ENCODE measurements around the gene FMNL2. TPM values are rescaled to one million over a fixed set of nuclear protein-coding genes. Genes with fewer than 3 reads are reported as not detected.

Gene FMNL2
- total RNA-seq, 1 donor from 2014 or later: 34.3 TPM

GRCh38 chr2:152618193-152618564, 283.2 kb downstream of the FMNL2 start:
- no peaks in the 10 kb centered on the region for H3K27me3 ChIP-seq (ENCODE audit: insufficient read depth, low read length)
- H3K36me3 ChIP-seq (ENCODE audit: insufficient read depth, low read length): peaks cover 12% of the 10 kb centered on the region
- DNase-seq (ENCODE audit: low read depth) (peak; percentile 43), FAIRE-seq (no peak)
- no peak overlapping the region for H3K4me3 ChIP-seq (ENCODE audit: insufficient read depth, low read depth, low read length)
- peak overlapping the region; percentile 15 for H3K27ac ChIP-seq (ENCODE audit: low read depth, low read length)
- Mint-ChIP-seq H3K9me3 (ENCODE audit: unreplicated experiment) (no peaks in the 10 kb centered on the region), H3K27me3 (ENCODE audit: low read depth, unreplicated experiment) (no peaks in the 10 kb centered on the region), H3K4me3 (ENCODE audit: unreplicated experiment) (no peak overlapping the region), H3K36me3 (ENCODE audit: low read depth, unreplicated experiment) (peaks cover 23% of the 10 kb centered on the region), H3K4me1 (ENCODE audit: low read depth, unreplicated experiment) (peaks cover 10% of the 10 kb centered on the region), H3K27ac (ENCODE audit: unreplicated experiment) (no peak overlapping the region)
- H2AFZ ChIP-seq (ENCODE audit: low read depth, low read length): no peak overlapping the region
- H3K9ac ChIP-seq (ENCODE audit: low read length): no peak overlapping the region
- peaks cover 11% of the 10 kb centered on the region for H3K4me1 ChIP-seq (ENCODE audit: insufficient read depth, low read length)
- TF ChIP-seq EZH2 (IDR thresholded peaks at IDR 0.05; ENCODE audit: insufficient read depth, low read length): no peak
- TF ChIP-seq, protein P1, sequence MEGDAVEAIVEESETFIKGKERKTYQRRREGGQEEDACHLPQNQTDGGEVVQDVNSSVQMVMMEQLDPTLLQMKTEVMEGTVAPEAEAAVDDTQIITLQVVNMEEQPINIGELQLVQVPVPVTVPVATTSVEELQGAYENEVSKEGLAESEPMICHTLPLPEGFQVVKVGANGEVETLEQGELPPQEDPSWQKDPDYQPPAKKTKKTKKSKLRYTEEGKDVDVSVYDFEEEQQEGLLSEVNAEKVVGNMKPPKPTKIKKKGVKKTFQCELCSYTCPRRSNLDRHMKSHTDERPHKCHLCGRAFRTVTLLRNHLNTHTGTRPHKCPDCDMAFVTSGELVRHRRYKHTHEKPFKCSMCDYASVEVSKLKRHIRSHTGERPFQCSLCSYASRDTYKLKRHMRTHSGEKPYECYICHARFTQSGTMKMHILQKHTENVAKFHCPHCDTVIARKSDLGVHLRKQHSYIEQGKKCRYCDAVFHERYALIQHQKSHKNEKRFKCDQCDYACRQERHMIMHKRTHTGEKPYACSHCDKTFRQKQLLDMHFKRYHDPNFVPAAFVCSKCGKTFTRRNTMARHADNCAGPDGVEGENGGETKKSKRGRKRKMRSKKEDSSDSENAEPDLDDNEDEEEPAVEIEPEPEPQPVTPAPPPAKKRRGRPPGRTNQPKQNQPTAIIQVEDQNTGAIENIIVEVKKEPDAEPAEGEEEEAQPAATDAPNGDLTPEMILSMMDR (IDR thresholded peaks at IDR 0.05; ENCODE audit: insufficient read depth, low read depth, low read length): no peak
- no peaks in the 10 kb centered on the region for H3K79me2 ChIP-seq (ENCODE audit: insufficient read depth, low read length)
- no peaks in the 10 kb centered on the region for H3K9me3 ChIP-seq (ENCODE audit: insufficient read depth, low read depth, low read length)
- peak overlapping the region; percentile 3 for H3K4me2 ChIP-seq (ENCODE audit: low read length)
- no peaks in the 10 kb centered on the region for H4K20me1 ChIP-seq (ENCODE audit: insufficient read depth, low read length)

DNA sequence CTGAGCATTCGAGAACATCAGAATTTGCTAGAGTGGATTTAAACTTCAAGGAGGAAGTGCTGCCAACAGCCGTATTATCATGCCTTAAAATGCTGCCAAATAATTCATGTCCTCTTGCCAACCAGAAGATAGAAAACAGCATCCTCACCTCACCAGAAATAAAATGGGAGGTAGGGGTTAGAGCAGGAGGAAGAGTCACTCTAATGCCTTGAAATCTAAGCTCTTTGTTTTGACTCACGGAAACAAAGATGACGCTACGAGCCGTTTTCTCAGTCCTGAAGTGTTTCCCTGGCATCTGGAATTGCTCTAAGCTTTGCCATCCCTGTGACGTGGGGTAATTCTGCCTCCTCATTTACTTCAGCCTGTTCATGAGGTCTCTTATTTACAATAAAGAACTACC, 285.2 kb downstream of the FMNL2 start:
- Histone ChIP-seq H3K9me3 (ENCODE audit: insufficient read depth, low read depth, low read length) (no peaks in the 10 kb centered on the region), H4K20me1 (ENCODE audit: insufficient read depth, low read length) (no peaks in the 10 kb centered on the region), H2AFZ (ENCODE audit: low read depth, low read length) (no peak overlapping the region), H3K27ac (ENCODE audit: low read depth, low read length) (no peak overlapping the region), H3K27me3 (ENCODE audit: insufficient read depth, low read length) (no peaks in the 10 kb centered on the region), H3K4me1 (ENCODE audit: insufficient read depth, low read length) (peaks cover 4% of the 10 kb centered on the region), H3K4me2 (ENCODE audit: low read length) (no peak overlapping the region), H3K9ac (ENCODE audit: low read length) (no peak overlapping the region), H3K36me3 (ENCODE audit: insufficient read depth, low read length) (peaks cover 12% of the 10 kb centered on the region), H3K79me2 (ENCODE audit: insufficient read depth, low read length) (no peaks in the 10 kb centered on the region), H3K4me3 (ENCODE audit: insufficient read depth, low read depth, low read length) (no peak overlapping the region)
- H3K4me1 Mint-ChIP-seq (ENCODE audit: low read depth, unreplicated experiment): no peaks in the 10 kb centered on the region
- H3K27me3 Mint-ChIP-seq (ENCODE audit: low read depth, unreplicated experiment): no peaks in the 10 kb centered on the region
- no peak for DNase-seq (ENCODE audit: low read depth)
- peaks cover 19% of the 10 kb centered on the region for H3K36me3 Mint-ChIP-seq (ENCODE audit: low read depth, unreplicated experiment)
- no peak for FAIRE-seq
- TF ChIP-seq EZH2 (IDR thresholded peaks at IDR 0.05; ENCODE audit: insufficient read depth, low read length): no peak
- TF ChIP-seq, protein P1 (IDR thresholded peaks at IDR 0.05; ENCODE audit: insufficient read depth, low read depth, low read length): no peak
- H3K9me3 Mint-ChIP-seq (ENCODE audit: unreplicated experiment): no peaks in the 10 kb centered on the region
- no peak overlapping the region for H3K4me3 Mint-ChIP-seq (ENCODE audit: unreplicated experiment)
- no peak overlapping the region for H3K27ac Mint-ChIP-seq (ENCODE audit: unreplicated experiment)

DNA sequence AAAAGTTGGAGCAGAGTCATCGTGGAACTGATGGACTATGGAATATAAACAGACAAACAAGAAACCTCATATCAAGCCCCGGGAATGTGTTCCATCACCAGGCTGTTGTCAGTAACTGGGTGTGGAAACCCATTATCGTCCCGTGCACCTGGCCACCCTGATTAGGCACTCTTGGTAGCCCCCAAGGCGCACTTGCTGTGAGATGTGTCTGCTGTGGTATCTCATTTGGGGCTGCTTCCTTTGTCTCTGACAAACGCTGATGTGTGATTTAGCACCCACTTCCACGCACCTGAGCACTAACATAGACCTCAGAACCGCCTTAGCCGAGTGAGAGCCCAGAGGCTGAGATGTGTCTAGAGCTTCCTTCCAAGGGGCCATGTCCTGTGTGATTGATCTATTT, 286.0 kb downstream of the FMNL2 start:
- Histone ChIP-seq H3K27ac (ENCODE audit: low read depth, low read length) (no peak overlapping the region), H3K4me1 (ENCODE audit: insufficient read depth, low read length) (peaks cover 4% of the 10 kb centered on the region), H3K4me2 (ENCODE audit: low read length) (no peak overlapping the region), H3K9me3 (ENCODE audit: insufficient read depth, low read depth, low read length) (no peaks in the 10 kb centered on the region), H3K79me2 (ENCODE audit: insufficient read depth, low read length) (no peaks in the 10 kb centered on the region), H3K9ac (ENCODE audit: low read length) (no peak overlapping the region), H3K36me3 (ENCODE audit: insufficient read depth, low read length) (peaks cover 12% of the 10 kb centered on the region), H4K20me1 (ENCODE audit: insufficient read depth, low read length) (no peaks in the 10 kb centered on the region), H2AFZ (ENCODE audit: low read depth, low read length) (no peak overlapping the region), H3K27me3 (ENCODE audit: insufficient read depth, low read length) (no peaks in the 10 kb centered on the region), H3K4me3 (ENCODE audit: insufficient read depth, low read depth, low read length) (no peak overlapping the region)
- Mint-ChIP-seq H3K4me1 (ENCODE audit: low read depth, unreplicated experiment) (no peaks in the 10 kb centered on the region), H3K27me3 (ENCODE audit: low read depth, unreplicated experiment) (no peaks in the 10 kb centered on the region), H3K4me3 (ENCODE audit: unreplicated experiment) (no peak overlapping the region), H3K9me3 (ENCODE audit: unreplicated experiment) (no peaks in the 10 kb centered on the region), H3K27ac (ENCODE audit: unreplicated experiment) (no peak overlapping the region), H3K36me3 (ENCODE audit: low read depth, unreplicated experiment) (peaks cover 17% of the 10 kb centered on the region)
- no peak for TF ChIP-seq EZH2 (IDR thresholded peaks at IDR 0.05; ENCODE audit: insufficient read depth, low read length)
- TF ChIP-seq, protein P1 (IDR thresholded peaks at IDR 0.05; ENCODE audit: insufficient read depth, low read depth, low read length): no peak
- FAIRE-seq: no peak
- no peak for DNase-seq (ENCODE audit: low read depth)

Measured in astrocyte (in vitro differentiated cells and primary cell).